ENCODE data around the gene MCU. TPM values are rescaled to one million over a fixed set of nuclear protein-coding genes. Genes with fewer than 3 reads are reported as not detected.

MCU gene
- total and polyA plus RNA-seq, 2 of the 8 experiments (the other 6 are each of a cell fraction or from before 2014, with no cell fraction given) = 51.6 to 62.2 TPM

- TF ChIP-seq, protein P1, sequence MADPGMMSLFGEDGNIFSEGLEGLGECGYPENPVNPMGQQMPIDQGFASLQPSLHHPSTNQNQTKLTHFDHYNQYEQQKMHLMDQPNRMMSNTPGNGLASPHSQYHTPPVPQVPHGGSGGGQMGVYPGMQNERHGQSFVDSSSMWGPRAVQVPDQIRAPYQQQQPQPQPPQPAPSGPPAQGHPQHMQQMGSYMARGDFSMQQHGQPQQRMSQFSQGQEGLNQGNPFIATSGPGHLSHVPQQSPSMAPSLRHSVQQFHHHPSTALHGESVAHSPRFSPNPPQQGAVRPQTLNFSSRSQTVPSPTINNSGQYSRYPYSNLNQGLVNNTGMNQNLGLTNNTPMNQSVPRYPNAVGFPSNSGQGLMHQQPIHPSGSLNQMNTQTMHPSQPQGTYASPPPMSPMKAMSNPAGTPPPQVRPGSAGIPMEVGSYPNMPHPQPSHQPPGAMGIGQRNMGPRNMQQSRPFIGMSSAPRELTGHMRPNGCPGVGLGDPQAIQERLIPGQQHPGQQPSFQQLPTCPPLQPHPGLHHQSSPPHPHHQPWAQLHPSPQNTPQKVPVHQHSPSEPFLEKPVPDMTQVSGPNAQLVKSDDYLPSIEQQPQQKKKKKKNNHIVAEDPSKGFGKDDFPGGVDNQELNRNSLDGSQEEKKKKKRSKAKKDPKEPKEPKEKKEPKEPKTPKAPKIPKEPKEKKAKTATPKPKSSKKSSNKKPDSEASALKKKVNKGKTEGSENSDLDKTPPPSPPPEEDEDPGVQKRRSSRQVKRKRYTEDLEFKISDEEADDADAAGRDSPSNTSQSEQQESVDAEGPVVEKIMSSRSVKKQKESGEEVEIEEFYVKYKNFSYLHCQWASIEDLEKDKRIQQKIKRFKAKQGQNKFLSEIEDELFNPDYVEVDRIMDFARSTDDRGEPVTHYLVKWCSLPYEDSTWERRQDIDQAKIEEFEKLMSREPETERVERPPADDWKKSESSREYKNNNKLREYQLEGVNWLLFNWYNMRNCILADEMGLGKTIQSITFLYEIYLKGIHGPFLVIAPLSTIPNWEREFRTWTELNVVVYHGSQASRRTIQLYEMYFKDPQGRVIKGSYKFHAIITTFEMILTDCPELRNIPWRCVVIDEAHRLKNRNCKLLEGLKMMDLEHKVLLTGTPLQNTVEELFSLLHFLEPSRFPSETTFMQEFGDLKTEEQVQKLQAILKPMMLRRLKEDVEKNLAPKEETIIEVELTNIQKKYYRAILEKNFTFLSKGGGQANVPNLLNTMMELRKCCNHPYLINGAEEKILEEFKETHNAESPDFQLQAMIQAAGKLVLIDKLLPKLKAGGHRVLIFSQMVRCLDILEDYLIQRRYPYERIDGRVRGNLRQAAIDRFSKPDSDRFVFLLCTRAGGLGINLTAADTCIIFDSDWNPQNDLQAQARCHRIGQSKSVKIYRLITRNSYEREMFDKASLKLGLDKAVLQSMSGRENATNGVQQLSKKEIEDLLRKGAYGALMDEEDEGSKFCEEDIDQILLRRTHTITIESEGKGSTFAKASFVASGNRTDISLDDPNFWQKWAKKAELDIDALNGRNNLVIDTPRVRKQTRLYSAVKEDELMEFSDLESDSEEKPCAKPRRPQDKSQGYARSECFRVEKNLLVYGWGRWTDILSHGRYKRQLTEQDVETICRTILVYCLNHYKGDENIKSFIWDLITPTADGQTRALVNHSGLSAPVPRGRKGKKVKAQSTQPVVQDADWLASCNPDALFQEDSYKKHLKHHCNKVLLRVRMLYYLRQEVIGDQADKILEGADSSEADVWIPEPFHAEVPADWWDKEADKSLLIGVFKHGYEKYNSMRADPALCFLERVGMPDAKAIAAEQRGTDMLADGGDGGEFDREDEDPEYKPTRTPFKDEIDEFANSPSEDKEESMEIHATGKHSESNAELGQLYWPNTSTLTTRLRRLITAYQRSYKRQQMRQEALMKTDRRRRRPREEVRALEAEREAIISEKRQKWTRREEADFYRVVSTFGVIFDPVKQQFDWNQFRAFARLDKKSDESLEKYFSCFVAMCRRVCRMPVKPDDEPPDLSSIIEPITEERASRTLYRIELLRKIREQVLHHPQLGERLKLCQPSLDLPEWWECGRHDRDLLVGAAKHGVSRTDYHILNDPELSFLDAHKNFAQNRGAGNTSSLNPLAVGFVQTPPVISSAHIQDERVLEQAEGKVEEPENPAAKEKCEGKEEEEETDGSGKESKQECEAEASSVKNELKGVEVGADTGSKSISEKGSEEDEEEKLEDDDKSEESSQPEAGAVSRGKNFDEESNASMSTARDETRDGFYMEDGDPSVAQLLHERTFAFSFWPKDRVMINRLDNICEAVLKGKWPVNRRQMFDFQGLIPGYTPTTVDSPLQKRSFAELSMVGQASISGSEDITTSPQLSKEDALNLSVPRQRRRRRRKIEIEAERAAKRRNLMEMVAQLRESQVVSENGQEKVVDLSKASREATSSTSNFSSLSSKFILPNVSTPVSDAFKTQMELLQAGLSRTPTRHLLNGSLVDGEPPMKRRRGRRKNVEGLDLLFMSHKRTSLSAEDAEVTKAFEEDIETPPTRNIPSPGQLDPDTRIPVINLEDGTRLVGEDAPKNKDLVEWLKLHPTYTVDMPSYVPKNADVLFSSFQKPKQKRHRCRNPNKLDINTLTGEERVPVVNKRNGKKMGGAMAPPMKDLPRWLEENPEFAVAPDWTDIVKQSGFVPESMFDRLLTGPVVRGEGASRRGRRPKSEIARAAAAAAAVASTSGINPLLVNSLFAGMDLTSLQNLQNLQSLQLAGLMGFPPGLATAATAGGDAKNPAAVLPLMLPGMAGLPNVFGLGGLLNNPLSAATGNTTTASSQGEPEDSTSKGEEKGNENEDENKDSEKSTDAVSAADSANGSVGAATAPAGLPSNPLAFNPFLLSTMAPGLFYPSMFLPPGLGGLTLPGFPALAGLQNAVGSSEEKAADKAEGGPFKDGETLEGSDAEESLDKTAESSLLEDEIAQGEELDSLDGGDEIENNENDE (IDR thresholded peaks at IDR 0.05; ENCODE audit: insufficient replicate concordance, low read length) = no peak
Measured at GRCh38 chr10:72765051-72765745, 73.3 kb downstream of the MCU start (continued).
